Measurements from ENCODE around the gene OR9K2. TPM values are rescaled to one million over a fixed set of nuclear protein-coding genes. Genes with fewer than 3 reads are reported as not detected.
"Not testable (repeated sequence)": the region's sequence is repeated elsewhere in the genome, so short reads cannot be mapped to it uniquely, and the experiment has no call there.

Gene OR9K2
- total RNA-seq, result not detected

GRCh38 chr12:55126106-55126505 is at the start of gene OR9K2:
Gene OR9K2 (plus strand): TSS chr12:55126406. CDS start chr12:55129835, 3,429 bp downstream.
- no peak for DNase-seq
- Mint-ChIP-seq H3K4me1 (no peaks in the 10 kb centered on the region), H3K27ac (no peak within 1 kb of the TSS), H3K9me3 (peaks cover 2% of the 10 kb centered on the region), H3K4me3 (no peak within 1 kb of the TSS), H3K36me3 (no peaks in the 10 kb centered on the region), H3K27me3 (peaks cover 47% of the 10 kb centered on the region)

GRCh38 chr12:55092579-55092978 is 33.6 kb upstream of the OR9K2 start:
- peaks cover 30% of the 10 kb centered on the region for H3K27me3 Mint-ChIP-seq
- DNase-seq, result no peak
- no peaks in the 10 kb centered on the region for H3K9me3 Mint-ChIP-seq
- no peaks in the 10 kb centered on the region for H3K4me1 Mint-ChIP-seq
- no peak overlapping the region for H3K4me3 Mint-ChIP-seq
- no peak overlapping the region for H3K27ac Mint-ChIP-seq
- no peaks in the 10 kb centered on the region for H3K36me3 Mint-ChIP-seq

DNA sequence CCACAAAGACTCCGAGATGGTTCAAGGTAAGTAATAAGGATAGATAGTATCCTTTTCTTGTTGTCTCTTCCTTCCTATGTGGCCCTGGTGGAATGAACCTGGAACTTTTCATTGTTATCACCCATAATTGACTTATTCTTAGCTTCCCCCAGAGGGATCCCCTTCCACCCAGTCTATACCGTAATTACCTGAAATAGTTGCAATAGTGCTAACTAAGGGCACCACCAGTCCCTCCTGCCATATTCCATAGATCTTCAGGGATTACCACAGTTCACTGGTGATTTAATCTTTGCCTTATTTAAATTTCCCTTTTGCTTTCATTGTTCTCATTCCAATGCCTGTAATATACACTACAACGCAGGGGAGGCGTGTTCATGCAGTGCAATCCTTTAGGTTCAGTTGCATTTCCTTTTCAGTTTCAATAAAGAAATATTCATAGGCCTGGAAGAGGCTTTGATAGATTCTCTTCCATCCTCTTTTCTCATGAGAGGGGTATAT is 13.8 kb upstream of the OR9K2 start:
- H3K4me3 Mint-ChIP-seq, result no peak overlapping the region
- H3K4me1 Mint-ChIP-seq, result no peaks in the 10 kb centered on the region
- no peak for DNase-seq
- H3K27ac Mint-ChIP-seq, result no peak overlapping the region
- no peaks in the 10 kb centered on the region for H3K36me3 Mint-ChIP-seq
- H3K9me3 Mint-ChIP-seq, result no peaks in the 10 kb centered on the region
- H3K27me3 Mint-ChIP-seq, result peaks cover 5% of the 10 kb centered on the region

GRCh38 chr12:55116152-55116551 is 10.1 kb upstream of the OR9K2 start:
- DNase-seq, result no peak
- H3K4me3 Mint-ChIP-seq, result no peak overlapping the region
- H3K9me3 Mint-ChIP-seq, result no peaks in the 10 kb centered on the region
- peaks cover 16% of the 10 kb centered on the region for H3K27me3 Mint-ChIP-seq
- H3K27ac Mint-ChIP-seq, result no peak overlapping the region
- no peaks in the 10 kb centered on the region for H3K4me1 Mint-ChIP-seq
- H3K36me3 Mint-ChIP-seq, result no peaks in the 10 kb centered on the region

DNA sequence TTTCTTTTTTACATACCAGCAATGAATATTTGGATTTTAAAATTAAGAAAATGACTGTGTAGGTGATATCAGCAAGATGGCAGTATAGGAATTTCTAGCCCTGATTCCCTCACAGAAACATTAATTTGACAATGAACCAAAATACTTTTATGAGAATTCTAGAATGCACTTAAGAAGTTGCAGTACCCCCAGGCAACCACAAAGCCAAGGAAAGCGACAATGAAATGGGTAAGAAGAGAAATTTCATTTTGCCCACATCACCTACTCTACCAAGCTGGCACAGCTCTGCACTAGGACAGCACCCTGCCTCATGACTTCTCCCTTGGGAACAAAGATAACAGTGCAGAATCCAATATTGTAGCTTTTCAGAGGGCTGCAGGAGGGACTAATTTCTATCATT is 6.6 kb downstream of the OR9K2 start:
- H3K4me1 Mint-ChIP-seq, result no peaks in the 10 kb centered on the region
- no peak for DNase-seq
- H3K4me3 Mint-ChIP-seq, result no peak overlapping the region
- peaks cover 57% of the 10 kb centered on the region for H3K27me3 Mint-ChIP-seq
- H3K27ac Mint-ChIP-seq, result no peak overlapping the region
- no peaks in the 10 kb centered on the region for H3K9me3 Mint-ChIP-seq
- no peaks in the 10 kb centered on the region for H3K36me3 Mint-ChIP-seq

- H3K27ac Mint-ChIP-seq, result no peak overlapping the region
- no peaks in the 10 kb centered on the region for H3K9me3 Mint-ChIP-seq
- no peak overlapping the region for H3K4me3 Mint-ChIP-seq
- peak; percentile 9 for DNase-seq
- H3K36me3 Mint-ChIP-seq, result no peaks in the 10 kb centered on the region
- peaks cover 7% of the 10 kb centered on the region for H3K27me3 Mint-ChIP-seq
- H3K4me1 Mint-ChIP-seq, result peaks cover 5% of the 10 kb centered on the region
Observed at GRCh38 chr12:55142669-55143565, 16.7 kb downstream of the OR9K2 start.

DNA sequence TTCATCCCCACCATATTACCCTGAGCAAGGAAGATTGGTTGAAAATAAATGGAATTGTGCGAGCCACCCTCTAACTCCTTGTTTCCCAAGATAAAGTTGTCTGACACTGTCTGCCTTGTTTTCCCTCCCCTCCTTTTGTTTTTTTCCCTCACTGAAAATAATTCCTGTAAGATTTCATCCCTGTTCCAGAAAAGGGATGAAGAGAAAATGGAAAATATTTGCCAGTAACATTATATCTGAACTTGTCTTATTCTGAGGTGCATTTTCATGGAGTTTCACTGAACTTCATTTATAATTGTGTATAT is 17.3 kb downstream of the OR9K2 start:
- no peak for DNase-seq
- peaks cover 5% of the 10 kb centered on the region for H3K4me1 Mint-ChIP-seq
- no peak overlapping the region for H3K27ac Mint-ChIP-seq
- H3K27me3 Mint-ChIP-seq, result peaks cover 7% of the 10 kb centered on the region
- no peaks in the 10 kb centered on the region for H3K36me3 Mint-ChIP-seq
- H3K9me3 Mint-ChIP-seq, result no peaks in the 10 kb centered on the region
- H3K4me3 Mint-ChIP-seq, result no peak overlapping the region

DNA sequence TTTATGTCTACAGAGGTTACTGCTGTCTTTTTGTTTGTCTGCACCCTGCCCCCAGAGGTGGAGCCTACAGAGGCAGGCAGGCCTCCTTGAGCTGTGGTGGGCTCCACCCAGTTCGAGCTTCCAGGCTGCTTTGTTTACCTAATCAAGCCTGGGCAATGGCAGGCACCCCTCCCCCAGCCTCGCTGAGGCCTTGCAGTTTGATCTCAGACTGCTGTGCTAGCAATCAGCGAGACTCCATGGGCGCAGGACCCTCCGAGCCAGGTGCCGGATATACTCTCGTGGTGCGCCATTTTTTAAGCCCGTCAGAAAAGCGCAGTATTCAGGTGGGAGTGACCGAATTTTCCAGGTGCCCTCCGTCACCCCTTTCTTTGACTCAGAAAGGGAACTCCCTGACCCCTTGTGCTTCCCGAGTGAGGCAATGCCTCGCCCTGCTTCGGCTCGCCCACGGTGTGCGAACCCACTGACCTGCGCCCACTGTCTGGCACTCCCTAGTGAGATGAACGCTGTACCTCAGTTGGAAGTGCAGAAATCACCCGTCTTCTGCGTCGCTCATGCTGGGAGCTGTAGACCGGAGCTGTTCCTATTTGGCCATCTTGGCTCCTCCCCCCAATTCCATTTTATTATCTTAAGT is 40.9 kb downstream of the OR9K2 start:
- H3K9me3 Mint-ChIP-seq, H3K4me3 Mint-ChIP-seq, DNase-seq, H3K4me1 Mint-ChIP-seq, H3K27ac Mint-ChIP-seq, H3K36me3 Mint-ChIP-seq: not testable (repeated sequence)
- H3K27me3 Mint-ChIP-seq, result peaks cover 14% of the 10 kb centered on the region

- Mint-ChIP-seq H3K4me1 (no peaks in the 10 kb centered on the region), H3K27ac (no peak overlapping the region), H3K36me3 (no peaks in the 10 kb centered on the region), H3K27me3 (peaks cover 29% of the 10 kb centered on the region), H3K4me3 (no peak overlapping the region), H3K9me3 (no peaks in the 10 kb centered on the region)
- no peak for DNase-seq
Observed at GRCh38 chr12:55171445-55171844, 45.2 kb downstream of the OR9K2 start.

DNA sequence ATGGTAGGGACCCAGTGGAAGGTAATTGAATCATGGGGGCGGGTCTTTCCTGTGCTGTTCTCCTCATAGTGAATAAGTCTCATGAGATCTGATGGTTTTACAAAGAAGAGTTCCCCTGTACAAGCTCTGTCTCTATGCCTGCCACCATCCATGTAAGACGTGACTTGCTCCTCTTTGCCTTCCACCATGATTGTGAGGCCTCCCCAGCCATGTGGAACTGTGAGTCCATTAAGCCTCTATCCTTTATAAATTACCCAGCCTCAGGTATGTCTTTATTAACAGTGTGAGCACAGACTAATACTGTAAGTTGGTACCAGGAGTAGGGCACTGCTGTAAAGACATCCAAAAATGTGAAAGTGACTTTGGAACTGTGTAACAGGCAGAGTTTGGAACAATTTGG is 45.6 kb downstream of the OR9K2 start:
- peaks cover 29% of the 10 kb centered on the region for H3K27me3 Mint-ChIP-seq
- not testable (repeated sequence) for H3K27ac Mint-ChIP-seq, H3K4me1 Mint-ChIP-seq, H3K36me3 Mint-ChIP-seq, DNase-seq, H3K4me3 Mint-ChIP-seq, H3K9me3 Mint-ChIP-seq

DNA sequence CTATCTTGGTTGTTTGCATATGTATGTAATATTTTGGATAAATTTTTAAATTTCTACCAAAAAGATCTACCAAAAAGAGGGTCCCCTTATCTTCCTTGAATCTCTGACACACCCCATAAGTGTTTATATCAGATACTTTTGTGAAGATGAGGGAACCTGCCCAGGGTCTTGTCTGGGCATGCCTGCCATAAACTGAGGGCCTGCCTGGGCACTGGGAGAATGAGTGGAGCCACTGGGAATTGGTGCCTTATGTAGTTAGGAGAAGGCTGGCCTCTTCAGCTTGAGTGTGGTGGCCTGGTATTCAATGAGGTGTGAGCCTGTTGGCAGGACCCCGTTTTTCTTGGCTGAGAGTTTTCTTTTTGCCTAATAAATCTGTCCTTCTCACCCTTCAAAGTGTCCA is 46.5 kb downstream of the OR9K2 start:
- Mint-ChIP-seq H3K4me1 (no peaks in the 10 kb centered on the region), H3K27me3 (peaks cover 27% of the 10 kb centered on the region), H3K27ac (no peak overlapping the region), H3K9me3 (peaks cover under 1% of the 10 kb centered on the region), H3K36me3 (no peaks in the 10 kb centered on the region), H3K4me3 (no peak overlapping the region)
- DNase-seq, result no peak

- no peak overlapping the region for H3K27ac Mint-ChIP-seq
- DNase-seq, result no peak
- no peak overlapping the region for H3K4me3 Mint-ChIP-seq
- H3K4me1 Mint-ChIP-seq, result no peaks in the 10 kb centered on the region
- H3K36me3 Mint-ChIP-seq, result peaks cover 3% of the 10 kb centered on the region
- peaks cover 35% of the 10 kb centered on the region for H3K27me3 Mint-ChIP-seq
- H3K9me3 Mint-ChIP-seq, result peaks cover 8% of the 10 kb centered on the region
Observed at GRCh38 chr12:55173456-55173855, 47.2 kb downstream of the OR9K2 start.

Other genes with a start within 250 kb of the OR9K2 start
- 10 to 100 TPM; 92.6 to 95.9 TPM for gene TESPA1, start 141.6 kb upstream of the OR9K2 start, total RNA-seq
- not detected for gene NEUROD4, start 106.4 kb upstream of the OR9K2 start, total RNA-seq
- not detected for gene OR10A7, start 94.6 kb downstream of the OR9K2 start, total RNA-seq
- gene OR6C74, start 118.2 kb downstream of the OR9K2 start, total RNA-seq, result not detected
- gene OR6C6, start 170.2 kb downstream of the OR9K2 start, total RNA-seq, result not detected
- not detected for gene OR6C1, start 187.9 kb downstream of the OR9K2 start, total RNA-seq
- not detected for gene OR6C3, start 204.3 kb downstream of the OR9K2 start, total RNA-seq
- gene OR6C75, start 236.6 kb downstream of the OR9K2 start, total RNA-seq, result not detected